DOHH2 (cell line): ENCODE results near the gene IL1RAPL1.

Experiments used
- H3F3A ChIP-seq: fragments of 200-600 bp; sonication (generic), shearing (Covaris generic); 2 replicates; pipeline ENCODE4 v1.6.0; 2016; ENCODE audit warnings: antibody characterized with exemption, mild to moderate bottlenecking; ENCODE audit not compliant: control insufficient read depth, insufficient read depth
- H3K27ac ChIP-seq: fragments of 200-600 bp; sonication (generic); 2 replicates; pipeline ENCODE4 v1.5.1; 2014; ENCODE audit warnings: low read depth, mild to moderate bottlenecking, low read length, moderate library complexity
- H3K27me3 ChIP-seq: fragments of 200-600 bp; sonication (generic); 2 replicates; pipeline ENCODE4 v1.6.1; 2014; ENCODE audit warnings: mild to moderate bottlenecking, low read length, mixed read lengths; ENCODE audit not compliant: control insufficient read depth
- H3K36me3 ChIP-seq: fragments of 200-600 bp; sonication (generic); 2 replicates; pipeline ENCODE4 v1.6.1; 2014; ENCODE audit warnings: mild to moderate bottlenecking, low read length, moderate library complexity, mixed read lengths; ENCODE audit not compliant: control insufficient read depth
- H3K4me1 ChIP-seq: fragments of 200-600 bp; sonication (generic); 2 replicates; pipeline ENCODE4 v1.6.1; 2014; ENCODE audit warnings: mild to moderate bottlenecking, low read length, mixed read lengths; ENCODE audit not compliant: control insufficient read depth
- H3K4me2 ChIP-seq: fragments of 200-600 bp; sonication (generic); 2 replicates; pipeline ENCODE4 v1.6.0; 2014; ENCODE audit warnings: mild to moderate bottlenecking, low read length, moderate library complexity
- H3K4me3 ChIP-seq: fragments of 200-600 bp; sonication (generic); 2 replicates; pipeline ENCODE4 v1.5.1; 2014; ENCODE audit warnings: mild to moderate bottlenecking, low read length, mixed read lengths
- H3K79me2 ChIP-seq: fragments of 200-600 bp; sonication (generic); 2 replicates; pipeline ENCODE4 v1.6.1; 2014; ENCODE audit warnings: mild to moderate bottlenecking, low read length, mixed read lengths; ENCODE audit not compliant: control insufficient read depth
- H3K9me2 ChIP-seq: fragments of 200-600 bp; sonication (generic); replicated peaks from 2 replicates; pipeline ENCODE4 v1.6.1; 2014; ENCODE audit warnings: mild to moderate bottlenecking, low read length, mixed read lengths; ENCODE audit not compliant: control insufficient read depth
- H3K9me3 ChIP-seq: fragments of 200-600 bp; sonication (generic); 2 replicates; pipeline ENCODE4 v1.6.1; 2014; ENCODE audit warnings: antibody characterized with exemption, low read length, mixed read lengths; ENCODE audit not compliant: control insufficient read depth, insufficient read depth
- H4K20me1 ChIP-seq: fragments of 200-600 bp; sonication (generic); 2 replicates; pipeline ENCODE4 v1.6.0; 2014; ENCODE audit warnings: low read depth, mild to moderate bottlenecking, antibody characterized with exemption, low read length, moderate library complexity; ENCODE audit not compliant: control insufficient read depth, insufficient read depth
- CTCF ChIP-seq: fragments of 200-600 bp; sonication (generic); IDR thresholded peaks from one replicate; pipeline ENCODE4 v1.5.1; 2014; ENCODE audit warnings: antibody characterized with exemption, mild to moderate bottlenecking, low read depth, low read length; ENCODE audit not compliant: poor library complexity, severe bottlenecking
- EZH2phosphoT487 ChIP-seq: fragments of 200-600 bp; sonication (generic); IDR thresholded peaks from 2 replicates; pipeline ENCODE4 v1.6.1; 2017; ENCODE audit warnings: borderline replicate concordance, mild to moderate bottlenecking, antibody characterized with exemption, low read length, moderate library complexity, mixed read lengths

The IL1RAPL1 gene

GRCh38 chrX:29172880-29173279 is 585.6 kb downstream of the IL1RAPL1 start:
- no peaks in the 10 kb centered on the region for H3K79me2 ChIP-seq
- H3K9me2 ChIP-seq = no peaks in the 10 kb centered on the region
- no peak for TF ChIP-seq EZH2phosphoT487
- TF ChIP-seq CTCF = no peak
- no peaks in the 10 kb centered on the region for H3K27me3 ChIP-seq
- H4K20me1 ChIP-seq = no peaks in the 10 kb centered on the region
- no peaks in the 10 kb centered on the region for H3F3A ChIP-seq
- no peaks in the 10 kb centered on the region for H3K36me3 ChIP-seq
- H3K4me1 ChIP-seq = no peaks in the 10 kb centered on the region
- H3K27ac ChIP-seq = no peak overlapping the region
- H3K4me3 ChIP-seq = no peak overlapping the region
- H3K4me2 ChIP-seq = no peak overlapping the region
- H3K9me3 ChIP-seq = no peaks in the 10 kb centered on the region

- TF ChIP-seq EZH2phosphoT487 (no peak), CTCF (no peak)
- Histone ChIP-seq H3K79me2 (no peaks in the 10 kb centered on the region), H3K9me3 (no peaks in the 10 kb centered on the region), H3K4me1 (no peaks in the 10 kb centered on the region), H3K36me3 (no peaks in the 10 kb centered on the region), H3K4me3 (no peak overlapping the region), H3K27ac (no peak overlapping the region), H4K20me1 (no peaks in the 10 kb centered on the region), H3K27me3 (no peaks in the 10 kb centered on the region), H3F3A (no peaks in the 10 kb centered on the region), H3K4me2 (no peak overlapping the region), H3K9me2 (no peaks in the 10 kb centered on the region)
Measured at GRCh38 chrX:29187264-29187663, 600.0 kb downstream of the IL1RAPL1 start.

- TF ChIP-seq EZH2phosphoT487 (no peak), CTCF (no peak)
- Histone ChIP-seq H3K9me2 (no peaks in the 10 kb centered on the region), H3K79me2 (no peaks in the 10 kb centered on the region), H4K20me1 (no peaks in the 10 kb centered on the region), H3F3A (no peaks in the 10 kb centered on the region), H3K4me1 (no peaks in the 10 kb centered on the region), H3K27ac (no peak overlapping the region), H3K4me3 (no peak overlapping the region), H3K36me3 (no peaks in the 10 kb centered on the region), H3K27me3 (no peaks in the 10 kb centered on the region), H3K9me3 (no peaks in the 10 kb centered on the region), H3K4me2 (no peak overlapping the region)
Measured at GRCh38 chrX:29196501-29196900, 609.3 kb downstream of the IL1RAPL1 start.

- Histone ChIP-seq H3K27ac (no peak overlapping the region), H3K4me2 (no peak overlapping the region), H3K9me3 (no peaks in the 10 kb centered on the region), H3K79me2 (no peaks in the 10 kb centered on the region), H3K36me3 (no peaks in the 10 kb centered on the region), H3K4me3 (no peak overlapping the region), H3K4me1 (no peaks in the 10 kb centered on the region), H4K20me1 (no peaks in the 10 kb centered on the region), H3K27me3 (no peaks in the 10 kb centered on the region), H3F3A (no peaks in the 10 kb centered on the region), H3K9me2 (no peaks in the 10 kb centered on the region)
- TF ChIP-seq CTCF (no peak), EZH2phosphoT487 (no peak)
Measured at GRCh38 chrX:29215251-29215650, 628.0 kb downstream of the IL1RAPL1 start.
